Measurements from ENCODE around the gene ERMARD.

The ERMARD gene

GRCh38 chr6:169751242-169752073 is at the start of gene ERMARD, which contains the start of gene DYNLT2:
Gene ERMARD (plus strand): TSS chr6:169751622. CDS start chr6:169751658, 36 bp downstream.
Gene DYNLT2 (minus strand): TSS chr6:169751572. CDS start chr6:169751458, 114 bp downstream.
- peak; percentile 92 for DNase-seq

GRCh38 chr6:169701954-169702839 is 49.2 kb upstream of the ERMARD start, which contains the start of the genes C6orf120 and WDR27:
Gene C6orf120 (plus strand): TSS chr6:169702126. CDS start chr6:169702460, 334 bp downstream.
Gene WDR27 (minus strand): TSS chr6:169702029. CDS start chr6:169689005, 13,024 bp downstream.
- peak; percentile 97 for DNase-seq

DNA sequence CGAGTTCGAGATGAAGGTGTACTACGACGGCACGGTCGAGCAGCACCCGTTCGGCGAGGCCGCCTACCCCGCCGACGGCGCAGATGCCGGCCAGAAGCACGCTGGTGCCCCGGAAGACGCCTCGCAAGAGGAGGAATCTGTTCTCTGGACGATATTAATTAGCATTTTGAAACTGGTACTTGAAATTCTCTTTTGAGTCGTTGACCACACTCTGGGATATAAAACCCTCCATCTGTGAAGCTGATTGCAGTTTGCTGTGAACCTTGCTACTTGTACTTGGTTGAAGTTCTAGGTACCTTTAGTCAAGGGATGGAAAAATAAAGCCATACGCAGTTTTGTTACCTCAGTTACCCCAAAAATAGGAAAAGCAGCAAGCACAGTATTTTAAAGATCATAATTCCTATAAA is 48.6 kb upstream of the ERMARD start:
- DNase-seq: no peak

- no peak for DNase-seq
Observed at GRCh38 chr6:169707772-169708171, 43.6 kb upstream of the ERMARD start.

DNA sequence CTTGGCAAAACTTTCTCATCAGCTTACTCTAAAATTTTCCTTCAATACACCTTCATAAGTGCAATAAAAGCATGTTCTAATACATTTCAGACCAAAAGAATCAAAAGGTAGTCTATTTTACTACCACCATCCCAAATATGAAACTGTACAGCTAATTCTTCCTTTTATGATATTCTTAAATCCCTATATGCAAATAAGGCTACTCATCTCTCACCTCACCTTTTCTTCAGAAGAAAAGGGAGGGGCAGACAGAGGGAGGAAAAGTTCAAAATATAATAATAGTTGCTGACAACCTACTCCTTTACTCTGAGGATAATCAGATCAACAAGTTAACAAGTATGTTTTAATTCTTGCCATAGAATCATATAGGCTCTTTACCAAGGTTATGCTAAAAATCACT is 42.1 kb upstream of the ERMARD start:
- no peak for DNase-seq

- no peak for DNase-seq
Observed at GRCh38 chr6:169710009-169710408, 41.4 kb upstream of the ERMARD start.

DNA sequence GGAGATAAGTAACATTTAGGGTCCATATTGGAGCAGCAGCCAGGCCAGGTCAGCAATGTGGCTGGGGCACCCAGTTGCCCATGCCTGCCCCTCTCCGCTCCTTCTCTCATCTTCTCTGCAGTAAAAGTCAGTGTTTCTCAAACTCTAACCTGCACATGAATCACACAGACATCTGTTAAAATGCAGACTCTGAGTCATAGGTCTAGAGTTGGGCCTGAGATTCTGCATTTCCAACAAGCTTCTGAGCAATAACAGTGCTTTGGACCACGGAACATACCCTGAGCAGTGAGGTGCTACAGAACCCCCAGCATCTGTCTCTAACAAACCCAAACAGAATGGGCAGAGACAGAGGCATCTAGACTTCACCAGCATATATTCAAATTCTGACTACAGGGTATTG is 37.2 kb upstream of the ERMARD start:
- no peak for DNase-seq

DNA sequence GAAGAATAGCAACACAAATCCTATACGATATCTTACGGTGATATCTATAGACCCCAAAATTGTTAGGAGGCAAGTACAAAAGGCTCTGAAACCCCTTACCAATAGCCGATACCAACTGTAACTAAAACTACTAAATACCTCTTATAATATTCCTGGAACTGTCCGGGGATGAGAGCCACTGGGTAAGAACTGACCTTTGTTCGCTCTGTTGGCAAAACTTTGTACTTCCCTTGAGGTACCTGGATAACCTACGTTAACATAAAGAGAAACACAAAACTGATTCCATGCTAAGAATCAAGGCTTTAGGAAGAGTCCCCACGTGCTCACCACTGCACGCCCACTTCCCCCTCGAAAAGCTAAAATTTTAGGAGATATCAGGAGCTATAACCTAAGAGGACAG is 36.8 kb upstream of the ERMARD start:
- no peak for DNase-seq

- DNase-seq: no peak
Observed at GRCh38 chr6:169719117-169719516, 32.3 kb upstream of the ERMARD start.

GRCh38 chr6:169720207-169720855 is 31.1 kb upstream of the ERMARD start:
- DNase-seq: no peak

- peak; percentile 27 for DNase-seq
Observed at GRCh38 chr6:169722362-169723199, 28.8 kb upstream of the ERMARD start.

DNA sequence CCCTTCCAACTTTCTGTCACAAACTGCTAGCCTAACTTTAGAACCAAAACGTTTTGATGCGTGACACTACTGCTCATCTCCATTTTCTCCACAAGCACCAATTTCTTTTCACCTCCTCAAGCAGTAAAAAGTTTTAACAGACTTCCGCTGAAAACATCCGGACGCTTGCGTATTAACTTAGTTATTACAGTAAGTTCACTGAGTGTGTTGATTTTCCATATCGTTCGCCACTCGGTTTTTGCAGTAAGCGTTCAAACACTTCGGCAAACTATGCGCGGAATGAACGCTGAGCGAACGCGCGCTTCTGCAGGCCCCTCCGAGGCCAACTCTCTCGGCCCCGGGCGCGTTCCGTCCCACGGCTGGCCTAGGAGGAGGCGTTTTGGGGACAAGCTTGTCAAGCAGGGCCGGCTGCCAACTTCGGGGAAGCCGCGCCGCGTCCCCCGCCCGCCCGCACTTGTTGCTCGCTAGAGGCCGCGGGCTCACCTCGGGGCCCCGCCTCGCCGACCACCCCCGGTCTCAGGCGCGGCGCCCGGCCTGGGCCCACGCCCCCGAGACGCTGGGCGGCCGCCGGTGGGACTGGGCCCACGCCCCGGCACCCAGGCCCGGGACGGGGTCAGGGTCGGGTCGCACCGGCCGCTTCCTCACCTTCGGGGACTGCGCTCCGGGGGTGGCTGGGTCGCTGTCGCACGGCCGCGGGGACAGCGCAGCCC is 28.1 kb upstream of the ERMARD start:
- peak; percentile 67 for DNase-seq

- peak; percentile 23 for DNase-seq
Observed at GRCh38 chr6:169723991-169724493, 27.4 kb upstream of the ERMARD start.

- DNase-seq: peak; percentile 69
Observed at GRCh38 chr6:169724494-169725124, 26.8 kb upstream of the ERMARD start, which contains the start of gene PHF10. Gene PHF10 (minus strand): TSS chr6:169724500. CDS start chr6:169723931, 569 bp downstream.

DNA sequence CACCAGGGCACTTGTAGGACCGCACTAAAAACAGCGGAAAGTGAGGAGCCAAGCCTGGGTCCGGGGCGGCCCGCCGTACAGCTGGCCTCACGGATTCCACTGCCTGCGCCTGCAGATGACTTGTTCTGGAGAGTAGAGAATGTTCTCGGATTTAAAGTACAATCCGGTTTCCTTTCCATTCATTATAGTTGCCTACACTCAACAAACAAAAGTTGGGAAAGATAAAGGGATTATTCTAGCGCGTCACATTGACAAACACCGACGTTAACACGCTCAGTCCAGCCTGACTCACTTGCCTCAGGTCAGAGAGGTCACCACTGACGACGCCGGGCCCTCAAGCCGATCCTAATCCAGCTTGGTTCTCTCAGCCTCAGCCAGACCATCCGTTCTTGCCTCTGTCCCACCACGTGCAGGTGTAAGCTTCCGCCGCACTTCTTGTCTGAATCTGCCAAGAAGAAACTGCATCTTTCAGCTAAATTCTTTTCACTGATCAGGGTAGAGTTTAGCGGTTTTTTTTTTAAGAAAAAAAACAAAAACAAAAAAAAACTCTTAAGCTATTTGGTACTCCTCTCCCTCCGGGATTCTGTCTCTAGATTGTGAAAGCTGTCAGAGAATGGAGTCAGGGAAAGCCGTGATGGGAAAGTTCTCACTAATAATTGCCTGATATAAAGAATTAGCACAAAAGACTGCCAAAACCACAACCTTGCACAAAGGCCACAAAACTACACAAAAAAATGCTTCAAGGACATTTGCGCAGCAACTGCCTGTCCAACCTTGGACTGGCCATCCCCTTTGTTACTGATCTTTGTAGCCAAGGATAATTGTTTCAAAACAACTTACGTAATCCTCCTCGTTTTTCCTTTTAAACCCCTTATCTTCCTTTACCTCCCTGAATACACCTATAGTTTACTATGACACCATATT is 26.0 kb upstream of the ERMARD start:
- peak; percentile 34 for DNase-seq

- DNase-seq: no peak
Observed at GRCh38 chr6:169726049-169726400, 25.4 kb upstream of the ERMARD start.

GRCh38 chr6:169726963-169727362 is 24.5 kb upstream of the ERMARD start:
- no peak for DNase-seq

DNA sequence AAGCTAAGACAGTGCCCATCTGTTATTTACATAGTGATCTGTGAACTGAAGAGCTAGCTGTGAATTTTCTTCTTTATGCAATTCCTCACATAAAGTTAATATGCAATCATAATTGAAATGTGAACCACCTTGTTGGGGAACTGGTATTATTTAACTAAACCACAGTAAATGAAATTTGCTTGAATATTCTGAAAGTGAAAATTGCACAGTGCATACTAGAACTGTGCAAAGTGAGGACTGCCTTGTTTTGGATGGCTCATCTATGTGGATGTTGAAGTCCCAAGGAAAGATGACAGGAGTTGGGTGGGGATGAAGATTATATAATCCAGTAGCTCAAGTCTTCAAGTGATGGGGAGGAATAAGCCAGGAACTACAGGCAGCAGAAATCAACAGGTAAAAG is 21.5 kb upstream of the ERMARD start:
- no peak for DNase-seq

Data from CD4-positive, alpha-beta T cell treated with Interferon gamma for 1 hour (primary cell).